ENCODE data around the gene HOXB5.

HOXB5 gene

DNA sequence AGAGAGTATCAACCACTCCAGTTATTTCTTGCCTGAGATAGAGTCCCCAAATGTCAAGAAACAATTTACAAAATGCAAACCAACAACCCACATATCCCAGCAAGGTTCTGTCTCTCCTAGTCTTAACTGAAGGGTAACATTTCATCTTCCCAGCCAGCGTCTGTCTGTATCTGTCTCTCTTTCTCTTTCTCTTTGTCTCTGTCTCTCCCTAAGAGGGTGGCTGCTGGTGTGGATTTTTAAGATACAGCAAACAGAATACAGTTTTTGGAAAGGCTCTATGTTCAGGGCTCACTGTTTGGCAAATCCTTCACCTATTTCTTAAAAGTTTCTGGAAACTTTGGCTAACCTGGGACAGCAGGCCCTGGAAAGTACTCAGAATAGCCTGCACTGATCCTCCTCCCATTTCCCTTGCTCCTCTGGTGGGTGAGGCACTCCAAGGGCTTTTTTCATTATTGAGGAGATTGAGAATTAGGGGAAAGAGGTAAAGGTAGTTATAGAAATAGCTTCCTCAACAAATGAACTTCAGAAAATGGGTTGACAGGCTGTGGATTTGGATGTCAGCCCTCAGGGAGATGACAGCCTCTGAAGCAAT, 21.7 kb downstream of the HOXB5 start:
- DNase-seq (ENCODE audit: low read depth in 2 of 2) = no peak

DNA sequence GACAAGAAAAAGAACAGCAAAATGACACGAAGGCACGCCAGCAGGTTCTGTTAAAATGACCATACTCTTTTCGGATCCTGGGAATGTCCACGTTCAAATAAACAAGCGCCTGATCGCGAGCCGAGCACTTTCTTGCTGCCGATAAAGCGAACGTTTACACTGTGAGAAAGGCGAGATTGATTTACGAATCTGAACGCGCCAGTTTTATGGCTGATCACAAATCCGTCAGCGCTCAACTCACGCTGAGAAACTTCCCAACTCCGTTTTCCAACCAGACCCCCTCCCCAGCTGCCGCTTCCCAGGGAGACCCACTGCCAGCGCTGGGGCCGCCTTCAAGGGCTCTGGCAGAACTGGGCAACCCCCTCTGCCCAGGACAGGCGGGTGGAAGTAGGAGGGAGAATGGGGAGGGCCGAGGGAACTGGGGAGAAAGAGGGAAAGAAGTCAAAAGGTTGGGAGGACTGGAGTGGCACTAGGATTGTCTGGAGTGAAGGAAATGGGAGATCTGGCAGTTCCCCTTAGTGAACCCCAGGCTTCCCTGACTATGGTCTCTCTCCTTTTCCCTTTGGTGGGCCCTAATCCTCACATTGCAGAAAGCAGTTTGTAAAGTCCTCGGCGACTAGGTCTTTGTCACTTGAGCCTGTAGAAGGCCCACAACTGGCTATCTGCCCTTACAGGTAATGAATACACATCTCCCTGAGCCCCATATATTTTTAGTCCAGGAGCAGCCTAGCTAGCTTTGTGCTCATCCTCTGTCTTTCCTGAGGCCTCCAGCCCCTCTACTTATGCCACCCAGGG, 22.4 kb downstream of the HOXB5 start:
- DNase-seq (ENCODE audit: low read depth in 2 of 2) = no peak

DNA sequence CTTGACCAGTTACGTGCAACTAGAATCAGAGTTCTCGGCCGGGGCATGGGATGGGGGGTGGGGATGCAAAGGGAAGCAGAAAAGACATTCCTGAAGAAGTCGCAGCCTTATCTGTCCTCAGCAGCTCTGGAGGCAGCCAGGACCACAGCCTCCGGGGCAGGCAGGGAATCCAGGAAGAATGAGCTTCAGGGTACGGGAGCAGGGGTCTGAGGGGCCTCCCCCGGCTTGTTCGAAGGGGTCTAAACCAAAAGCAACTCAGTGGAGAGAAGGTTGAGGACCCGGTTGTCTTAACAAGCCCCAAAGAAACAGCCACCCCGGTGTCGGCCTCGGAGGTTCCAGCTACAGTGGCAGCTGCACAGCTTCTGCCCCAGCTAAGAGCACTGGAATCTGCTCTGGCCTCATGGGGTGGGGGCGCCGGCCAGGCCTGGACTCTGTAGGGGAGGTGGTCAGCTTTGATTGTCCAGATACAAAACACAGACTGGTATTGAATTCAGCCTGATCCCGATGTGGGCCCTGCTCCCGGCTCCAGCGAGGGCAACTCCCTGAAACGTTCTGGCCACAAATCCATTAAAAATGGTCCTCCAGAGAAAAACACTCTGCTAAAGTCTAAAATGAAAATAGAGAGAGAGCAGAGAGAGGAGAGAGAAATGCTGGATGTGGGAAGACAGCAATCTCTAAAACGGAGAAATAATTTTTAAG, 23.1 kb downstream of the HOXB5 start:
- DNase-seq (ENCODE audit: low read depth in 2 of 2) = no peak

DNA sequence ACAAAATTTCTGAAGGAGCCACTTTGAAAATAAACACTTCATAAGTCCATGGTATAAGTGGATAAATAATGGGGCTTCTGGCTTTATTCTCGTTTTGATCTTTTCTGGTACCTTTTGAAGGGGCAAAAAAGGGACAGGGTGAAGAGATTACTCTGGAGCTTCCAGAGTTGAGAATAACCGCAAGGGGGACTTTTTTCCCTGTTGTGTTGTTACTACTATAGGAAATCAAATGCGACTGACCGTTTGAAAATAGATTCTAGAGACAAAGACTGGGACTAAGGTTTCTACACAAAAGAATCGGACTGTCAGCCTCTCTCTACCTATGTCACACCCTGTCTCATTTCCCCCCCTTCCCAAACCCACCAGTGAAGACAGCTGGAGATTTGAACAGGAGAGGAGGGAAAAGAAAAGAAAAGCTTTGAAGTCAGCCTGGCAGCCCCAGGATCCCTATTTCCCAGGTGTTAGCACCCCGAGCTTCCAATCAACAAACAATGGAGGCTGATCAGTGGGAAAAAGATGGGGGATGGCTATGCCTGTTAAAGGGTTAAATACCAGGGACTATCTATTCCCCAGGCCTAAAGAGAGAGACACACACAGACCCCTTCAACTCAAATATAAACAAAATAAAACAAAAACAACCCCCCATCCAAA, 23.8 kb downstream of the HOXB5 start:
- no peak for DNase-seq (ENCODE audit: low read depth in 2 of 2)

DNA sequence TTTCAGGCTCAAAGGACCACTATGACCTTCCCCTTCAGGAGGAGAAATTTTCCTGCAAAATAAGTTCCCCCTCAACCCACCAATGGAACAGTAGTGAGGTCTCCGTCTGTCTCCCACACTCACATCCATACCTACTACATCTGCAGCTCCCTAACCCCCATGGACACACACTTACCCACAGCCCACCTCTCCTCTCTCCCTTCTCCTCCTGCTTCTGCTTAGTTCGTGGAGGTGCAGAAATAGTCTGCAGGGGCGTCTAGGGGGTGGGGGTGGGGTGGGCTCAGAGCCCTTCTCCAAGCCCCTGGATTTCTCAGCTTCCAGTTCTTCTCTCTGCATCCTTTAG, 24.4 kb downstream of the HOXB5 start:
- DNase-seq (ENCODE audit: low read depth in 2 of 2) = no peak

DNA sequence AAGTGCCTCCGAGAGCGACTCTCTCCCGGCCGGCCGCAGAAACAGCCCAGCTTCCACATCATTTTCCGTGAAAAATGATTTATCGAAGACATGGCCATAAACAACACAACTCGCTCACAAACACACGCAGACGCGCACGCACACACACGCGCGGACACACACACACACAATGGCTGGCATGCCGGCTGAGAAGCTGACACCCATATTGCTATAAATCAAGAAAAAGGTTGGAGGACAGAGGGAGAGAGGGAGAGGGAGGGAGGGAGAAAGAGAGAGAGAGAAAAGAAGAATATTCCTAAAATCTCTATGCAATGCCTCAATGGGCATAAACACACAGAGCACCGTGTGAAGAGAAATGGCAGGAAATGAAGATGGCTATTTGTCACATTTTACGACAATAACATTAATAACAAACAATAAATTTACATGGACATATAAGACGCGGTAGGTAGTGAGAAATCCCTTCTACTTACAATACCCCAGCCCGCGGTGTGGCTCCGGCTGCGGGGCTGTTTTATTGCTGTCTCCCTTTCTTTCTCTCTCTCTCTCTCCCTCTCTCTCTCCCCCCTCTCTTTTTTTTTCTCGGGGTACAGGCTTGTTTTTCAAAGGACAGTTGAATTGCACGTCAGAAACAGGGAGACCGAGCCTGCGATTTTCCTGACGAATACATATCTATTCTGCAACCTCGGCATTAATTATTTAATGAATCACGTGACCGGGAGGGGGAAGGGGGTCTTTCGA, 24.9 kb downstream of the HOXB5 start:
- no peak for DNase-seq (ENCODE audit: low read depth in 2 of 2)

DNA sequence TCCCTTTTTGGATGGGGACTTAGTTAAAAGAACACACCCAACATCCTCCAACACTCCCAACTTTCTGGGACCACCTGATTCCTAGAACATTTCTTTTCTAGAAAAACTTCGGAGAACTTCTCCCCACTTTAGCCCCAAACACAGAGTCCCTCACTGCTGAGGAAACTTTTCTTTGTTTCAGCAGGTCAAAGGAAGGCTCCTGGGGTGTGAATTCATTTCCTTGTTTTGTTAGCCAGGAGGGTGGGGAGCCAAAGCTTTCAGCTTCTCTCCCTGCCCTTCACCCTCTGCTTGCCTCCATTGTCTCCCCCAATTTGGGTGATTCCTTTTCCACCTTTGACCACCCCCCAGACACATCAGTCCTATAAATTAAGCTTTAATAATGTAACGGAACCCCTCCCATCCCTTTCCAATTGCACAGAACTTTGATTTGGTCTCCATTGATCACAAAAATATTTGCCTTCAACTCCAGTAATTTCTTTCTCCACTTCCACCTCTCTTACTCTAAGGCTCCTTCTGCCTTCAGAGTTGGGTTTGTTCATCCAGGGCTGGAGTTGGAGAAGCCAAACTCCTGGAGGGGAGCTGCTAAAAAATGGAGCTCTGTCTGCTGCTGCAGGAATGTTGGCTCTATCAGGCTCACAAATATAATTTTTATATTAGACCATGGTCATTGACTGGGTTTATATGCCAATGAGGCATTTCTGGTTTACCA, 25.8 kb downstream of the HOXB5 start:
- DNase-seq (ENCODE audit: low read depth in 2 of 2) = no peak

DNA sequence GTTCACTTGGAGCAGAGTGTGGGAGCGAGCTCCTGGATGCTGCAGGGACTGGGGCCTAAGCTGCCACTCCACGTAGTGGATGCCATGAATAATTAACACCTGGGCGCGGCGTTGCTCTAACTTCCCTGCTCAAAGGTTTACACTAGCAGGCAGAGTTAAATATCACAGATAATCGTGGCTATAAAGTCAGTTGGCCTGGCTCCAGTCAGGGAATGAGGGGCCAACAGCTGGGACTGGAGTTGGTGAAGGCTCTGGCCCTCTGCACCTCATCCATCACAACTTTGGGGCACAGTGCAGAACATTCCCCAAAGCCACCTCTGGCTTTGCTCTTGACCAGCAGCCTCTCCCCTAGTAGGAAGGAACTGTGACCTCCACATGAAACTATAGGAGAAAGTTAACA, 26.4 kb downstream of the HOXB5 start:
- no peak for DNase-seq (ENCODE audit: low read depth in 2 of 2)

DNA sequence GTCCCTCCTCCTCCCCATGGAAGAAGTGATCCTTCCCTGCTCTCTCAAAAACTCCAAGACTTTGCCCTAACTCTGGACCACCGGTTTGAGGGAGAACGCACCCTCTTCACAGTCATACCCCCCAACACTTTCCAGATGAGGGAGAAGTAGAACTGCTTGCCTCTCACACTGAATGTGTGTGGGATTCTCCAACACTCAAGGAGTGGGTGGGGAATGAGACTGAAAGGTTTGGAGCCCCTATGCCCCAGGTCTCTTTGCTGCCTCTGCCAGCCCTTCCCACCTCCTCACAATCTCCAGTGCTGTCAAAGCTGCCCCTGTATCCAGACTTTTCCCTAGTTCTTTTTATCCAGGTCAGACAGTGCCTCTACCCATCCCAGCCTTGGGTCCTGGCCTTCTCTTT, 26.9 kb downstream of the HOXB5 start:
- no peak for DNase-seq (ENCODE audit: low read depth in 2 of 2)

DNA sequence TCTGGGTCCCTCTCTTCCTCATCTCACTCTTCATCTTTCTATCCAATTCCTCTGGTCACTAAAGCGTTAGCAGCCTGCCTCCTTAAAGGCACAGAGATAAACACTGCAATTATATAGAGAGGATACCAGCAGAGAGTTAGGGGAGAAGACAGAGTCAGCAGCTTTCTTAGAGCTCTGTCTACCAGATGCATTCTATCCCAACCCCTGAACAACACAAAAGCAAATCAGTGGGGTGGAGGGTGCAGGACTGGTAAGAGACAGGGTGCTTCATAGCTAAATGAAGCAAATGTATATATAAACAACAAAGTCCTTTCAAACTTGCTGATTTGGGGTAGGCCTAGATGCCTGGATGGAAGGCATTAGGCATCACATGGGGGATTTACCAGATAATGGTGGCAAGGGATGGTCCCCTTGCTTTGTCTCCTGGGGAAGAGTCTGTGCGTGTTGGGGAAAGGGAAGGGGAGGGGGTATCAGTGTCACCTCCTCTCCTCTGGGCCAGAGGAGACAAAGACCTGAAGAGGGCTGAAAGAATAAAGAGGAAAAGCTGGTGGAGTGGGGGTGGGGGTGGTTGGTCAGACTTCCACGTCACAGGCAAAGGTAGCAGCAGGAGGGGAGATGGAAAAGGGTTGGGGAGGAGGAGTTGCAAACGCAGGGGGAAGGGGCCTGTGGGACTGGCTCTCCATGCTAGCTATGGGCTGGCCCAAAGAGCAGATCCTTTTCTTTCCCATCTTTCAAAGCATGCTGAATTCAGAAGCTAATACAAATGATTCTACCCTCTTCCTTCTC, 27.5 kb downstream of the HOXB5 start:
- DNase-seq (ENCODE audit: low read depth in 2 of 2) = no peak

DNA sequence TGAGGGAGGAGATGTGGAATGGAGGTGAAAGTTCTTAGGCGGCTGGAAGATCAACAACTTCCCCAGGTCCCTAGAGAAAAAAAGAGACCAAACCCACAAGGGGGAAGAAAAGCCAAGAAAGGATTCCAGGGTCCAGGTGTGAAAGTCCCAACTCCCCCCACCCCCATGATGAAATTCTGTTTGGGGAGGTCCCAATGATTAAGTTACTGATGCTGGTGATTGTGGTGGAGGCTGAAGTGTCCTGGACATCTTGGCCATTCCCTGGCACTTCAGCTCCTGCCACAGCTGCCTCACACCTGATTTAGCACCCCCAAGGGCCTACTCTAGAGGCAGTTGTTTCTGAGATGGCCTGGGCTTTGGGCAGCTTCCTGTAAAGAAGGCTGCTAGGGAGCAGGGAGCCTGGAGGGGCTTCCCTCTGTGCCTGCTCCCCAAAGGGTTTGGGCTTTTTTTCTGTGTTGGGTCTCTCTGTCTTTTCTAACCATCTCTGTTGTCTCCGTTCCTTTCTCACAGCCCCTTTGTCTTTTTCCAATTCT, 28.5 kb downstream of the HOXB5 start:
- no peak for DNase-seq (ENCODE audit: low read depth in 2 of 2)

DNA sequence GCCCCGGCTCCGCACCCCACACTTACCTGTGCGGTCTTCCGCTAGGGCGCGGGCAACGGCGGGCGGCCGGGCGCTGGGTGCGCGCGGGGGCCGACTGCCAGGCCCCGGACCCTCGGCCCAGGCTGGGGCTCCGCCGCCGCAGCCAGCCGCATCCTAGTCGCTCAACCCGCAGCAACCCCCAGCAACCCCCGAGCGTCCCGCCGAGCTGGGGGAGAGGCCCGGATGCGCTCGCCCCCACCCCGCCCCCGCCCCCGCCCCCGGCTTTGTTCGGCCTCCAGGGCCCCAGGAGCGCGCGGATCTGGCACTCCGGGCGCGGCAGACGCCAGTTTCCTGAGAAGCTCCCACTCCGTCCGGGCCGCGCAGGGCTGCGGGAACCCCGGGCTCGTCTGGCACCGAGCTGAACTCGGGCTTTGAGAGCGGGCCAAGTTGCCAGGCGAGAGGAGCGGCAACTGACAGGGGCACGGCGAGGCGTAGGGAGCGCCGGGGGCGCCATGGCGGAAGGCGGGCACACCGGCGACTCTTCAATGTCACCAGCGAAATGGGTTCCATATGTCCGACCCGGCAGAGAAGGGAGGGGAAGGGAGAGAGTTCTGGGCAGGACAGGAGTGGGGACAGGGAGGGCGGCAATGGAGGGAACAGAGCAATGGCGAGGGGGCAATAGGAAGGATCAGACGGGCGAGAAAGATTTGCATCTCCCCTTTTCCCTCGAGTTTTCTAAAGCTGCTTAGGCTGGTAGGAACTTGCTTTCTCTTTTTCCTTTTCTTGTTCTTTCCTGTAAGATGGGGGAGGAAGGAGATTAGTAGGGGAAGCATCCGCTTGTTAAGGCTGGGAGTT, 29.2 kb downstream of the HOXB5 start:
- DNase-seq (ENCODE audit: low read depth in 2 of 2) = no peak

DNA sequence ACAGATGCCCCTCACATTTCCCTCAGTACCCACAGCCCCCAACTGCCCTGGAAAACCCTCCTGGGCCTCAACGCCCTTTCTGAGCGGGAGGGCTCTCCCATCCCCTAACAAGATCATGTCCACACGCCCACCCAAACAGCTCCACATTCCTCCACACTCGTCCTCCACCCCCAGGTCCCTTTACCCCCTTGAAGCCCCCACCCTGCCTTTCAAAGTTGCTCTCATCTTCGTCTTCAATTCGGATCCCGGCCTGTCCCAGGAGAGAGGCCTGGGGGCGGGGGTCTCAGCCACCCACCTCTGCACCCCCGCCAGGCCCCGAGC, 29.8 kb downstream of the HOXB5 start:
- no peak for DNase-seq (ENCODE audit: low read depth in 2 of 2)

DNA sequence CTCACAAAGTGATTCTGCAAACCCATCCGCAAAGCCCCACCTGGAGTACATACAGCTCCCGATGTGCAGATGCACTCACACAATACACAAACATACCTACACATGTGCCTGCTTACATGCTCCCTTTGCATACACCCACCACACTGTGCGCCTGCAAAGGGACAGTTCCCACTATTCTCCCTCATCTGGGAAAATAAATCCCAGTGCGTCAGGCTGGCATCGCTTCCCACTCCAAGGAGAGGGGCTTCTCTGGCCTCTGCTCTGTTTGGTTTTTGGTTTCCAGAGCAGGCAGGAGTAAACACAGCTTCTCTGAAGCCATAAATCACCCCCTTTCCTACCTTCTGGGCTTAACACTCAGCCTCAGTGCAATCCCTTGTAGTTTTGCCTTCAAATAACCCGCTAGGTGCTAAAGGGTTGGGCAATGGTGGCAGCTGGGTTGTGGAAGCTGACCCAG, 30.2 kb downstream of the HOXB5 start:
- no peak for DNase-seq (ENCODE audit: low read depth in 2 of 2)

DNA sequence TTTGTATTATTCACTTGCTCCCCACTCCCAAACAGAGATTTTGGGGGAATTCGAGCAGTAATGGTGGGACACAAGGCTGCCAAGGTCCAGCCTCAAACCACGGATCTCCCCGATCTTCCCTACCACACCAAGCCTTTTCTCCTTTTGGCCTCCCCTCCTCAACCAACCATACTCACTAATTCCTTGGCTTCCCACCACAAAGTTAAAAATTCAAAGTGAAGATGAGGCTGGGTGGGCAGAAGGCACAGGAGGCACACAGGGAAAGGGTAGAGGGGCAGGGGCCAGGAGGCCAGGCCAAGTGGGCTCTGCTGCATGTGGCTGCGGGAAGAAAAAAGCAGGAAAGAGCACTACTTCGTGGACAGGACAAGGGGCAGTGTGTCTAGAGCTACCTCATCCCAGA, 30.6 kb downstream of the HOXB5 start:
- DNase-seq (ENCODE audit: low read depth in 2 of 2) = no peak

DNA sequence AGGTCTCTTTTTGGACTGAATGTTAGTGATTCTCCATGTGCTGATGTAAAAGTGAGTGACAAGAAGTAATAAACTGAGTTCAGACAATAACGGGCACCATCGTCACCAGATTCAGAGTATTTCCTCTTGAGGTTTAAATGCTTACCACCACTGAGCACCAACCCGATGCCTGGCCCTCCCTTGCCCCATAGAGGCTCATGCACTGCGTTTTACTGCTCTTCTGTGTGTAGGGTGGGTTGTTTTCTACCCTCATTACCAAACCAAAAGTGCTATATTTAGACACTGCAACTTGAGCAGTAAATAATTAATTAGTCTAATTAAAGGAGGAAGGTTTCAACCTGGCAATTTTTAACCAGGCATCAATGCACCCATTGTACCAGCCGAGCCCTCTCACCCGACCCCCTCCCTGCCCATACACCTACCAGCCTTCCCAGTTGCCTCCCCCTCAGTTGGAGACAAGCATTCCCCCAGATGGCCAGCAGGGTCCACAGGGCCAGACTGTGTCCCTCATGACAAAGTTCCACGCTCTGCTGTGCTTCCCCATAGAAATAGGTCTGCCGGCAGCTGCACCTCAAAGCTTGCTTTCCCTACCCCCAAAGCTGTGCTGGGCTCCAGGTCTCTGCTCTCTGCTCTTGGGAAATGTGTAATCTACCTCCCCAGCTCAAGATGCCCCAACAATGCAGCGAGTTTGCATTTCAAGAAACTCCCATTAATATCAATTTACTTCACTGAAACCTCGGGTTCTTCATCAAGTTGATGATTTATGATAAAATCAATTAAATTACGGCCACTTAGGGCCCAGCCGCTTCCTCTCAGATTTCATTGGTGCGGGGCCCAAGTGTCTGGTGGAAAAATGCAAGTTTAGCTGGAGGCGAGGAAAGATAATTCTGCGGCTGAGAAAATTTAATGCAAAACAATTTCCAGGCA, 31.4 kb downstream of the HOXB5 start:
- DNase-seq (ENCODE audit: low read depth in 2 of 2) = no peak

DNA sequence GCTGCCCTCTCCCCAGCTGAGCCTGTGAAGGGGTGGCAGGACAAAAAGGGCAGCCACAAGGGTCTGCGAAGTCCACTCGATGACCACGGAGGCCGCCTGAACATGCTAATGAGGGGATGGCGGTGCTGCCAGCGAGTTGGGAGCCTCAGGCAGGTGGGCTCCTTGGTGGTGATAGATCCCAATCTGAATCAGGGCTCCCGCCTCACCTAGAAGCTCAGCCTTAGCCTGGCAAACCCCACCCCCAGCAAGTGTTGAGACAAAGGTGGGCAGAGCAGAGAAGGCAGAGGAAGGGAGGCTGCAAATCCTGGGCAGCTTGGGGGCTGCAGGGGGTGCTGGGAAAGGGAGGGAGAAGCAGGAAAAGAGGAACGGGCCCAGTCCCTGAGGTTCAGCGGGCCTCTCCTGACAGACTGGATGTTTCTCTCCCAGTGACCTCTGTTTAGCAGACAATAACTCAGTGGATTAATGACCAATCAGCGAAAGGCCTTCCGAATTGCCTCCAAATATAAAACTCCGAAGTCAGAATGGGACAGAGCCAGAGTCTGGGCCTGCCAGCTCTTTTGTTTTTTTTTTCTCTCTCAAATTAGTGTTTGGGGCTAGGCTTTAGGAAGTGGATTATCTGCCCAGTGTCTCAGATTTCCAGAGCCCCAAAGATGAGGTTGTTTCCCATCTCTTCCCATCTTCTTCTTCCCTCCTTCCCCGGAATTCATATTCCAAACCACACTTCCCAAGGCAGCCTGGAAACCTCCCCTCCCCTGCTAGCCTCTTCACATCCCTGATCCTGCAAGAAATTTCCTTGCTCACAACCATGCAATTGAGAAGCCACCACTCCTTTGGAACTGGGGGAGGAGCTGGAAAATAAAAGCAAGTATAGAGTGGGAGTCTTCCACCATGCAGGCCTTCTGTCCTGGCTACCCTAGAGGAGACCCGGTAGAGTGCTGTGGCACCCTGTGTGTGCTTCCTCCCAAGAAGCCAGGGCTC, 33.5 kb downstream of the HOXB5 start:
- no peak for DNase-seq (ENCODE audit: low read depth in 2 of 2)

All from stimulated activated CD8-positive, alpha-beta memory T cell treated with anti-CD3 and anti-CD28 coated beads, Interleukin-15, amount 100 ng/mL, for 48 hours (primary cell).